ENCODE results near the gene SOD1. TPM values are rescaled to one million over a fixed set of nuclear protein-coding genes. Genes with fewer than 3 reads are reported as not detected.

The SOD1 gene
- total and polyA plus RNA-seq, 3 donors from 2014 or later, result 135 to 265 (median 170) TPM

- Histone ChIP-seq H3K4me3 (no peak overlapping the region), H3K9me3 (no peaks in the 10 kb centered on the region), H3K27me3 (no peaks in the 10 kb centered on the region), H3K36me3 (ENCODE audit: low read depth, missing control alignments) (no peaks in the 10 kb centered on the region), H3K4me1 (peaks cover 5% of the 10 kb centered on the region), H3K27ac (peak overlapping the region in 1 of 2 donors; percentile 27)
- 41 to 52% methylated on average over 6 of the region's 6 CpGs for WGBS, 2 donors
- TF ChIP-seq POLR2A (IDR thresholded peaks at IDR 0.05) (no peak), CTCF (IDR thresholded peaks at IDR 0.05) (no peak)
- no peak for DNase-seq
- intact Hi-C loops (cut with DNase I; ENCODE audit: low total_unique reads), result no loop called here
These were observed 10.6 kb downstream of the SOD1 start for GRCh38 chr21:31670070-31670469.

- Histone ChIP-seq H3K27ac (no peak overlapping the region), H3K27me3 (no peaks in the 10 kb centered on the region), H3K4me3 (no peak overlapping the region), H3K4me1 (no peaks in the 10 kb centered on the region), H3K36me3 (ENCODE audit: low read depth, missing control alignments) (no peaks in the 10 kb centered on the region), H3K9me3 (no peaks in the 10 kb centered on the region)
- TF ChIP-seq POLR2A (IDR thresholded peaks at IDR 0.05), result no peak
- TF ChIP-seq CTCF (IDR thresholded peaks at IDR 0.05), result no peak
- WGBS, 2 donors, result 70 to 75% methylated on average over 12 of the region's 12 CpGs
- DNase-seq, result no peak
- intact Hi-C loops (cut with DNase I; ENCODE audit: low total_unique reads), result no loop called here
These were observed 11.7 kb downstream of the SOD1 start for GRCh38 chr21:31671146-31671716.

- intact Hi-C loops (cut with DNase I; ENCODE audit: low total_unique reads), result no loop called here
These were observed 12.4 kb downstream of the SOD1 start for GRCh38 chr21:31671931-31672330.

GRCh38 chr21:31673321-31673912 lies 13.9 kb downstream of the SOD1 start:
- TF ChIP-seq POLR2A (IDR thresholded peaks at IDR 0.05) (no peak), CTCF (IDR thresholded peaks at IDR 0.05) (no peak)
- Histone ChIP-seq H3K27ac (no peak overlapping the region), H3K27me3 (no peaks in the 10 kb centered on the region), H3K9me3 (no peaks in the 10 kb centered on the region), H3K4me1 (no peaks in the 10 kb centered on the region), H3K36me3 (ENCODE audit: low read depth, missing control alignments) (no peaks in the 10 kb centered on the region), H3K4me3 (no peak overlapping the region)
- WGBS, 2 donors, result 75 to 77% methylated on average over 3 of the region's 3 CpGs
- no peak for DNase-seq
- intact Hi-C loops (cut with DNase I; ENCODE audit: low total_unique reads), result no loop called here

More at GRCh38 chr21:31671931-31672330, 12.4 kb downstream of the SOD1 start:
- no peaks in the 10 kb centered on the region for H3K4me1 ChIP-seq
- H3K4me3 ChIP-seq, result no peak overlapping the region
- H3K27ac ChIP-seq, result no peak overlapping the region
- no peak for DNase-seq
- TF ChIP-seq CTCF (IDR thresholded peaks at IDR 0.05) (no peak), POLR2A (IDR thresholded peaks at IDR 0.05) (no peak)
- H3K27me3 ChIP-seq, result no peaks in the 10 kb centered on the region
- H3K9me3 ChIP-seq, result no peaks in the 10 kb centered on the region
- 83 to 89% methylated on average over 12 to 16 of the region's 17 CpGs for WGBS, 2 donors
- no peaks in the 10 kb centered on the region for H3K36me3 ChIP-seq (ENCODE audit: low read depth, missing control alignments)

GRCh38 chr21:31675318-31675717 lies 15.8 kb downstream of the SOD1 start:
- Histone ChIP-seq H3K9me3 (no peaks in the 10 kb centered on the region), H3K4me1 (no peaks in the 10 kb centered on the region), H3K27me3 (no peaks in the 10 kb centered on the region), H3K27ac (no peak overlapping the region), H3K4me3 (no peak overlapping the region), H3K36me3 (ENCODE audit: low read depth, missing control alignments) (no peaks in the 10 kb centered on the region)
- intact Hi-C loops (cut with DNase I; ENCODE audit: low total_unique reads), result no loop called here
- no peak for DNase-seq
- no peak for TF ChIP-seq CTCF (IDR thresholded peaks at IDR 0.05)
- TF ChIP-seq POLR2A (IDR thresholded peaks at IDR 0.05), result no peak
- WGBS, 2 donors, result 87% methylated on average over 7 of the region's 7 CpGs

All from testis (tissue), 3 donors.